Skeletal muscle satellite cell (primary cell): Measurements from ENCODE around the gene FAM50B.

Experiments
- H3K27me3 ChIP-seq: 2 replicates; pipeline ENCODE4 v1.7.0; 2013; ENCODE audit warnings: low read length; ENCODE audit not compliant: control insufficient read depth, insufficient read depth
- H3K36me3 ChIP-seq: 2 replicates; pipeline ENCODE4 v1.7.0; 2013; ENCODE audit warnings: mild to moderate bottlenecking, control low read depth, low read length; ENCODE audit not compliant: insufficient read depth
- H3K4me1 ChIP-seq: 2 replicates; pipeline ENCODE4 v1.7.0; 2013; ENCODE audit warnings: low read length; ENCODE audit not compliant: control insufficient read depth, insufficient read depth
- H3K4me2 ChIP-seq: 2 replicates; pipeline ENCODE4 v1.7.0; 2013; ENCODE audit warnings: mild to moderate bottlenecking, low read length
- H3K4me3 ChIP-seq: 2 replicates; pipeline ENCODE4 v1.7.0; 2013; ENCODE audit warnings: low read length
- H3K9ac ChIP-seq: 2 replicates; pipeline ENCODE4 v1.7.0; 2013; ENCODE audit warnings: mild to moderate bottlenecking, low read depth, low read length, moderate library complexity
- H3K9me3 ChIP-seq: replicated peaks from 2 replicates; pipeline ENCODE4 v1.7.0; 2013; ENCODE audit warnings: mild to moderate bottlenecking, control low read depth, low read length

Gene FAM50B

DNA sequence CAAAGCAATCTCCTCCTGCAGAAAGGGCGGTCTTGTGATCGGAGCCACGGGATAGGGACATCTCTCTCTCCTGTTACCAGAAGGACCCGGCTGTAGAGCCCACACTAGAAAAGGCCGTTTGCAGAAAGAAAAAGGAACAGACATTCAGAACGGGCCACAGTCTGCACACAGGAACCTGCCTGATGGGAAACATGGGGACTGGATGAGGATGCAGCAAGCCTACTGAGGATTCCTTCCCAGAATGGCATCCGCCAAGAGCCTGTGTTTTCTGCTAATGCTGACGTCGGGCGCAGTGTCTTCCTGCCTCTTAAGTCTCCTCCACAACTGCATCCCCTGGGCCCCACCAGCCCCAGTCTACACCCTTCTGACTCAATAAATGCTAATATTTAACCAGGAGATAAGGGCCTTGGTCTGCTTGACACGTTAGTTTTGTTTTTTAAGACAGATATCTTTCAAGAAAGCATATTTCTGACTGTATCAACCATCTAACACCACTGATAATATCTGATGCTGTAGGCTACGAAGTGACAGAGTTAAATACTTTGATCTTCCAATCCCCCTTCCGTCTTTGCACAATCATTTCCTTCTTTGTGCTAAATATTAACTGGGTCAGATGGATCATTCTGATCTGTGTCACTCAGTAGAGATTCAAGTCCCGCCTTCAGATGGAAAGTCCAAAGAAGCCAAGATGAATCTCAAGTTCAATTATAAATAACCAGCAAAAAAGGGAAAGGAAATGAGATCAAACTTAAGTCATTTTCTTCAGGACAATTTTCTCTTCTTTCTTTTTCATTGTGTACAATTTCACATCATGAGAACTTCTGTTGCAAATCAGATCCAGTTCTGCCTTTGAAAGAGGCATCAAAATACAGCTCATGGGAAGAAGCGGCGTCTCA is 20.7 kb downstream of the FAM50B start:
- Histone ChIP-seq H3K4me1 (peaks cover 30% of the 10 kb centered on the region), H3K9me3 (no peaks in the 10 kb centered on the region), H3K36me3 (no peaks in the 10 kb centered on the region), H3K4me3 (no peak overlapping the region), H3K4me2 (no peak overlapping the region), H3K9ac (no peak overlapping the region), H3K27me3 (no peaks in the 10 kb centered on the region)

DNA sequence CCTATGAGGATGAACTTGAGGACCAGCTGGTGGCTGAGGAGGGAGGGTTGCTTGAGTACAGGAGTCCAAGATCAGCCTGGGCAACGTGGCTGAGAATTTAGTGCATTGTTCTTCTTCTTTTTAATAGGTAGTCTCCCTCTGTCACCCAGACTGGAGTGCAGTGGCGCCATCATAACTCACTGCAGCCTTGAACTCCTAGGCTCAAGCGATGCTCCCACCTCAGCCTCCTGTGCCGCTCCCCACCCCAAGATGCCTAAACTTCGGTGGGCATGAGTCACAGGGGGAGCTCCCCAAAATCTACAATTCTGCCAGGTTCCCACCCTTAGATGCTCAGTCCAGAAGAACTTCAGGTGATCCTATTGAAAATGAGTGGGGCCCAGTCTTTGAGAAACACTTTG is 21.4 kb downstream of the FAM50B start:
- Histone ChIP-seq H3K36me3 (no peaks in the 10 kb centered on the region), H3K27me3 (no peaks in the 10 kb centered on the region), H3K9me3 (no peaks in the 10 kb centered on the region), H3K4me3 (no peak overlapping the region), H3K9ac (no peak overlapping the region), H3K4me2 (no peak overlapping the region), H3K4me1 (peaks cover 35% of the 10 kb centered on the region)

DNA sequence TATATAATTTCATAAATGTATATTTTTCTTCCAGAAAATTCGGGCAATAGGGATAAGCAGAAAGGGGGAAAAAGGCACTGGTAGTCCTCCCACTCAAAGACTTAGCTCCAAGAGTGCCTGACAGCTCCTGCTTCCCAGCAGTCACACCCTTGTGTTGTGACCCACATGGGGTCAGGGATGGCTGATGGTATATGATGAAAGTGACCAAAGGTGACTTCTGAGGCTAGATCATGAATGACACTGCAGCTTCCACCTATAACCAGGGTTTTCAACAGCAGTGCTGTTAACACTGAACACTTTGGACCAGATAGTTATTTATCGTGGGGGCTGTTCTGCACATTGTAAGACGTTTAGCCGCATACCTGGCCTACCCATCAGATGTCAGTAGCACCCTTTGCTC is 22.3 kb downstream of the FAM50B start:
- Histone ChIP-seq H3K9ac (no peak overlapping the region), H3K4me1 (peaks cover 45% of the 10 kb centered on the region), H3K27me3 (no peaks in the 10 kb centered on the region), H3K36me3 (no peaks in the 10 kb centered on the region), H3K4me2 (no peak overlapping the region), H3K9me3 (no peaks in the 10 kb centered on the region), H3K4me3 (no peak overlapping the region)

DNA sequence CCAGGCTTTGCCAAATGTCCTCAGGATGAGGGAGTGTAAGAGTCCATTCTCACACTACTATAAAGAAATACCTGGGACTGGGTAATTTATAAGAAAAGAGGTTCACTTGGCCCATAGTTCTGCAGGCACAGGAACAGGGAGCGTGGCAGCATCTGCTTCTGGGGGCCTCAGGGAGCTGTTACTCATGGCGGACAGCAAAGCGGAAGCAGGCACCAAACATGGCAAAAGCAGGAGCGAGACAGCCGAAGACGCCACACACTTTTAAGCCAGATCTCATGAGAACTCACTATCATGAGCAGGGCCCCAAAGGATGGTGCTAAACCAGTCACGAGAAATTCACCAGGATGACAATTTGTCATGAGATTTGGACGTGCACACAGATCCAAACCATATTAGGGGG is 22.8 kb downstream of the FAM50B start:
- Histone ChIP-seq H3K27me3 (no peaks in the 10 kb centered on the region), H3K9me3 (no peaks in the 10 kb centered on the region), H3K4me1 (peaks cover 49% of the 10 kb centered on the region), H3K4me2 (no peak overlapping the region), H3K4me3 (no peak overlapping the region), H3K9ac (no peak overlapping the region), H3K36me3 (no peaks in the 10 kb centered on the region)

DNA sequence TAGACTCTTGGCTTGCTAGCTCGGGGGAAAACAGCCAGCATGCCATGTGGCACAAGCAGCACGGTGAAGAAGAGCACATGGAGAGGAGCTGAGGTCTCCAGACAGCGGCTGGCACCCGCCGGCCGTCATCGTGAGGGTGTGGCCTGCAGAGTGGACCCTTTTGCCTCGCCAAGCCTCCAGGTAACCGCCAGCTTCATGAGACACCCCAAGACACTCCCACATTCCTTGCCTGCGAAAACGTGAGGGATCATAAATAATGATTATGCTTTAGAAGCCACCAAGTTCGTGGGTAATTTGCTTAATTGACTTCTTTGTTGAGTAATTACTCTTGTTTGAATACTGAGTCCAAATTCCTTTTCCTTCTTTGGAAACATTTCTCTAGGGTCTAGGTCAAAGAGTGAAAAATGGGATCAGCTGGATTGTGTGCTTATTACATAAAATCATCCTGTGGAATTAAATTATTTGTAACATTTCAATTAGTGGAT is 23.2 kb downstream of the FAM50B start:
- Histone ChIP-seq H3K27me3 (no peaks in the 10 kb centered on the region), H3K4me1 (peaks cover 50% of the 10 kb centered on the region), H3K36me3 (no peaks in the 10 kb centered on the region), H3K4me2 (no peak overlapping the region), H3K4me3 (no peak overlapping the region), H3K9ac (no peak overlapping the region), H3K9me3 (no peaks in the 10 kb centered on the region)

DNA sequence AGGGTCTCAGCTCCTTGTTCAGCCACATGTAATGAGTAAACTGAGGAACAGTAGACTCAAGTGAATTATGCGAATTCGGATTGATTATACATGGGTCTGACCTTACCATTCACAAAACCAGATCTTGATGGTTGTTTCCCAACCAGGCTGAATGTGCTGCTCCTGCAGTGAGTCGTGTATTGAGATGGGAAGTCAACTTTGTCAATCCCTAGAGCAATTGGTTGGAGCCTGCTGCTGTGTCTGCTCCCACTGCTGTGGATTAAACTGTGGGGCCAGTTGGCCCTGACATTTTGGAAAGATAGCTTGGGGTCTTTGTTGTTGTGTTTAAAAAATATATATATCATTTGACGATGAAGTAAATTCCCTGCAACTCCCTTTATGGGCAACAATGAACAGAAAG is 23.9 kb downstream of the FAM50B start:
- Histone ChIP-seq H3K4me2 (no peak overlapping the region), H3K9me3 (no peaks in the 10 kb centered on the region), H3K9ac (no peak overlapping the region), H3K4me3 (no peak overlapping the region), H3K27me3 (no peaks in the 10 kb centered on the region), H3K36me3 (no peaks in the 10 kb centered on the region), H3K4me1 (peaks cover 47% of the 10 kb centered on the region)

DNA sequence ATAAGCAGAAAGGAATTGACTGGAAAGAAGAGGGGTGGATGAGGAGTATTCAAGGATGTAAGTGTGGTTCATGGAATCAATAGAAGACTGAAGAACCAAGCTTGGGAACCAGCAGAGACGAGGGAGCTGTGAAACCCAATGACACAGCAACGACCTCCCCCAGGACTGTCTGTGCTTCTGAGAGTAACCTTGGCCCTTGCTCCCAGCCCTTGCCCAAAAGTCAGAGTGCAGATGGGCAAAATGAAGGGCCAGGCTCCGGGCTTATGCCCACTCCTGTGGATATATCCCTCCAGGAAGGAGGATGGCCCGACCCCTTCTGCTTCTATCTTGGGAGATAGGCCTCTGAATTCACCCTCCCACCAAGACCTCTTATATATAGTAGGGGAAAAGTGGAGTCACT is 24.9 kb downstream of the FAM50B start:
- H3K9ac ChIP-seq: no peak overlapping the region
- no peaks in the 10 kb centered on the region for H3K27me3 ChIP-seq
- no peak overlapping the region for H3K4me3 ChIP-seq
- no peak overlapping the region for H3K4me2 ChIP-seq
- no peaks in the 10 kb centered on the region for H3K36me3 ChIP-seq
- peaks cover 44% of the 10 kb centered on the region for H3K4me1 ChIP-seq
- H3K9me3 ChIP-seq: no peaks in the 10 kb centered on the region

DNA sequence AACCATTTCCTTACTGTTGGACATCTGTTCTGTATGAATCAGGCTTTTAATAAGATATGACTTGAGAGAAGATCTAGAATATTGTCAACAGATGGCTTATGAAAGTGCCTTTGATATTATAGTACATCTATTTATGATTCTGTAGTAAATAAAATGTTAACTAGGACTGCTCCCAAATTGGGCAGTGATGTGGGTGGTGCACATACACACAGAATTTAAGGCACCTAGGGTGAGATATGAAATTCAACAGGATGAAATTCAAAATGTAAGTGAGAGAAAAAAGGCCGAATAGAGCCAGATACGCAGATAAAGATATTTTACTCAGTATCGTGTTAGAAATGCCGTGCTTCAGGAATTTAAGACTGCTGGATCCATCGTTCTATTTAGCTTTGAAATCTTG is 26.3 kb downstream of the FAM50B start:
- H3K4me2 ChIP-seq: peak overlapping the region; percentile 75
- H3K9me3 ChIP-seq: no peaks in the 10 kb centered on the region
- H3K4me1 ChIP-seq: peaks cover 39% of the 10 kb centered on the region
- H3K36me3 ChIP-seq: no peaks in the 10 kb centered on the region
- H3K27me3 ChIP-seq: no peaks in the 10 kb centered on the region
- H3K4me3 ChIP-seq: peak overlapping the region; percentile 56
- peak overlapping the region; percentile 76 for H3K9ac ChIP-seq

DNA sequence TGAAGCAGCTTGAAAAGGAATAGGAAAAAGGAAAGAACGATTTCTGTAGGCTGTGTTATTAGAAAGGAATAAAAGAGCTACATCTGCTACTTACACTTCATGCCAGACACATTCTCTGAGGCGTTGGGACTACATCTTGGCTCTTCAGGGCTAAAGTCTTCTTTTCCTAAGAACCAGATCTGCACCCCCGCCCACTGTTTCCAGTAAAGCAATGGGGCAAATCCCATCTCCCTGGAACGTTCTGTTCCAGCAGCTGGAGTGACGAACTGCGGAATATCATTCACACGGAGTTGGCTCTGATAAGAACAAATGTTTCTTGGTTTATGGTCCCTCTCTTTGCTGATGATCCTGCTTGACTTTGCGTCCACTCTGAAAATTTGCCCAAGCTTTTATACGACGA is 26.9 kb downstream of the FAM50B start:
- H3K4me3 ChIP-seq: peak overlapping the region; percentile 56
- peak overlapping the region; percentile 75 for H3K4me2 ChIP-seq
- peaks cover 39% of the 10 kb centered on the region for H3K4me1 ChIP-seq
- H3K27me3 ChIP-seq: no peaks in the 10 kb centered on the region
- H3K9ac ChIP-seq: peak overlapping the region; percentile 76
- no peaks in the 10 kb centered on the region for H3K36me3 ChIP-seq
- no peaks in the 10 kb centered on the region for H3K9me3 ChIP-seq

DNA sequence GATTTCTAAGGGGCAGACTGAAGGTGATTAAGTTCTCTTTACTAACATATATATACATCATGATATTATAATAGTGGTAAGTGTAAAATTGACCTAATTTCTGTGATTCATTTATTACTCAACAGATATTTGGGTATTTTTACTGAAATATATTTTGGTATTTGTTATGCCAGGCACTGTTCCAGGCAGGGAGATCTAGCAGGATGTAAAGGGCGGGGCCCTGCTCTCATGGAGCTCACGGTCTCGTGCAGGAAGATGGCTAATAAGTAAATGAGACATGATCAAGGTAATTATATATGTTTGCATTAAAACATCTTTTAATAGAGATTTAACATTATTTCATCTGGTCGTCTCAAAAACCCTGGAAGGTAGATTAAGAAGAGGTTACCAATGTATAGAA is 27.7 kb downstream of the FAM50B start:
- H3K9ac ChIP-seq: peak overlapping the region; percentile 60
- H3K36me3 ChIP-seq: no peaks in the 10 kb centered on the region
- peak overlapping the region; percentile 56 for H3K4me3 ChIP-seq
- H3K9me3 ChIP-seq: no peaks in the 10 kb centered on the region
- H3K27me3 ChIP-seq: no peaks in the 10 kb centered on the region
- peaks cover 39% of the 10 kb centered on the region for H3K4me1 ChIP-seq
- peak overlapping the region; percentile 75 for H3K4me2 ChIP-seq

DNA sequence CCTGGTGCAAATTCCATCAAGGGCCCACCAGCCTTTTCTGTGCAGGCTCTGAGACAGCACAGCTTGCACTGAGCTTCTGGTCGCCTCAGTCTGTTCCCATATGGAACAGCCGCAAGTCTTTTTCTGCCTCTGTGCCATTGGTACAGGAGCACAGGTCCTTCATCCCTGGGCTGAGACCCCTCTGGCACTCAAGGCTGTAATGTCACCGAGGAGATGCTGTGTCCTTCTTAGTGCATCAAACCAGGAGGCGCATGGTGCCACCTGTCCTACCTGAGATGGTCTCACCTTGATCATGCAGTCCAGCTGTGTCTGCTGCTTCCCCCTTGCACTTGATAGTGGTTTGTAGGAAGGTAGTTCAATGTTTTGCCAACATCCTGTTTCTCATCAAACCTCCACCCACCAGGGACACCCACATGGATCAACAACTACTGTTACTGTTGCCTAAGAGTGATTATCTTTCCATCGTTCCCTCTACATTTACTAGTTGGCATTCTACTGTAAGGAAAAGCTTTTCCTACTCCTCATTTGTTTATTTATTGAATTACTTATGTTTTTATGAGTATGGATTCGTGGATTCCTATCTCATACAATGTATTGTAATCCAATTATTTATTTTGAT is 29.0 kb downstream of the FAM50B start:
- Histone ChIP-seq H3K4me1 (peaks cover 48% of the 10 kb centered on the region), H3K9me3 (no peaks in the 10 kb centered on the region), H3K27me3 (no peaks in the 10 kb centered on the region), H3K4me3 (no peak overlapping the region), H3K9ac (no peak overlapping the region), H3K36me3 (no peaks in the 10 kb centered on the region), H3K4me2 (peak overlapping the region; percentile 4)
